Suprapubic skin (tissue), 3 donors: ENCODE results near the gene KRT17.

Experiments used
- POLR2A ChIP-seq, 2 donors: fragments of 450-650 bp; IDR thresholded peaks; one replicate each; pipeline ENCODE4 v1.6.1; 2017; ENCODE audit warnings: antibody characterized with exemption in 2 of 2, mild to moderate bottlenecking in 2 of 2, moderate library complexity in 2 of 2
- TF ChIP-seq, protein P1 (sequence below), 2 donors: fragments of 200-600 bp in 1 of 2; fragments of 450-650 bp in 1 of 2; sonication (generic) in 1 of 2; IDR thresholded peaks; one replicate each; pipeline ENCODE4 v1.5.1; 2016 to 2019; ENCODE audit warnings: antibody characterized with exemption in 2 of 2, mild to moderate bottlenecking in 1 of 2, moderate library complexity in 1 of 2

DNA sequence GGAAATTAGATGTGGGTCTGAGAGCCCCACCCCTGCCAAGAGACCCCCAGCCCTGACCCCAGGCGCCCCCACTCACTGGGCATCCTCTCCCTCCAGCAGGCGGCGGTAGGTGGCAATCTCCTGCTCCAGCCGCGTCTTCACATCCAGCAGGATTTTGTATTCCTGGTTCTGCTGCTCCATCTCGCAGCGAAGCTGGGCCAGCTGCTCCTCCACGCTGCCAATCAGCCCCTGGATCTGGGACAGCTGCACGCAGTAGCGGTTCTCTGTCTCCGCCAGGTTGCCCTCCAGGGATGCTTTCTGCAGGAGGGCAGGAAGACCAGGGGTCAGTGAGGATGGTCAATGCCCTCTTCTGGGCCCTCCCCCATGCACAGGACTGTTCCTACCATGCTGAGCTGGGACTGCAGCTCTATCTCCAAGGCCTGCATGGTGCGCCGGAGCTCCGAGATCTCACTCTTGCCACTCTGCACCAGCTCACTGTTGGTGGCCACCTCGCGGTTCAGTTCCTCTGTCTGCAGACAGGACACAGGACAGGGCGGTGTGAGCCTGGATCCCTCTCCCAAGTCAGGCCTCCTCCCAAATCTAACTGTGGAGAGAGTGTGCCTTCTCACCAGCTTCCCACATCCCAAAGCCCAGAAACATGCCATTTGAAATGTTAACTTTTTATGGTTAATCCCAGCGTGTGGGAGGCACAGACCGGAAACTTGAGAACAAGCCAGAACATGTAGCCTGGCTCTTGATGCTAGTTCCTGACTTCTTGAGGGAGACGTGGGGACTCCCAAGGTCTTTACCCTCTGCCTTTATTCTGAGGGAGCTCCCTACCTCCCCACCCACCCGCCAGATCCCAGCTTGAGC is 3.6 kb downstream of the KRT17 start:
- no peak for TF ChIP-seq POLR2A (IDR thresholded peaks at IDR 0.05)
- TF ChIP-seq, protein P1, sequence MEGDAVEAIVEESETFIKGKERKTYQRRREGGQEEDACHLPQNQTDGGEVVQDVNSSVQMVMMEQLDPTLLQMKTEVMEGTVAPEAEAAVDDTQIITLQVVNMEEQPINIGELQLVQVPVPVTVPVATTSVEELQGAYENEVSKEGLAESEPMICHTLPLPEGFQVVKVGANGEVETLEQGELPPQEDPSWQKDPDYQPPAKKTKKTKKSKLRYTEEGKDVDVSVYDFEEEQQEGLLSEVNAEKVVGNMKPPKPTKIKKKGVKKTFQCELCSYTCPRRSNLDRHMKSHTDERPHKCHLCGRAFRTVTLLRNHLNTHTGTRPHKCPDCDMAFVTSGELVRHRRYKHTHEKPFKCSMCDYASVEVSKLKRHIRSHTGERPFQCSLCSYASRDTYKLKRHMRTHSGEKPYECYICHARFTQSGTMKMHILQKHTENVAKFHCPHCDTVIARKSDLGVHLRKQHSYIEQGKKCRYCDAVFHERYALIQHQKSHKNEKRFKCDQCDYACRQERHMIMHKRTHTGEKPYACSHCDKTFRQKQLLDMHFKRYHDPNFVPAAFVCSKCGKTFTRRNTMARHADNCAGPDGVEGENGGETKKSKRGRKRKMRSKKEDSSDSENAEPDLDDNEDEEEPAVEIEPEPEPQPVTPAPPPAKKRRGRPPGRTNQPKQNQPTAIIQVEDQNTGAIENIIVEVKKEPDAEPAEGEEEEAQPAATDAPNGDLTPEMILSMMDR (IDR thresholded peaks at IDR 0.05), result no peak
